Occipital lobe (tissue), 2 donors: Measurements from ENCODE around the gene CCDC175. TPM values are rescaled to one million over a fixed set of nuclear protein-coding genes. Genes with fewer than 3 reads are reported as not detected.

Source experiments
- DNase-seq: peaks from one replicate; lab custom pipeline; 2025; lab: John Stamatoyannopoulos, UW
- total RNA-seq: library from RNA; depleted of rRNA; stranded (reverse); fragments of >200 nt; gene quantifications from one replicate; pipeline ENCODE4 v1.2.3, GENCODE V29; 2014

The CCDC175 gene
- total RNA-seq, 1 donor from 2014 or later: 3.3 TPM

DNA sequence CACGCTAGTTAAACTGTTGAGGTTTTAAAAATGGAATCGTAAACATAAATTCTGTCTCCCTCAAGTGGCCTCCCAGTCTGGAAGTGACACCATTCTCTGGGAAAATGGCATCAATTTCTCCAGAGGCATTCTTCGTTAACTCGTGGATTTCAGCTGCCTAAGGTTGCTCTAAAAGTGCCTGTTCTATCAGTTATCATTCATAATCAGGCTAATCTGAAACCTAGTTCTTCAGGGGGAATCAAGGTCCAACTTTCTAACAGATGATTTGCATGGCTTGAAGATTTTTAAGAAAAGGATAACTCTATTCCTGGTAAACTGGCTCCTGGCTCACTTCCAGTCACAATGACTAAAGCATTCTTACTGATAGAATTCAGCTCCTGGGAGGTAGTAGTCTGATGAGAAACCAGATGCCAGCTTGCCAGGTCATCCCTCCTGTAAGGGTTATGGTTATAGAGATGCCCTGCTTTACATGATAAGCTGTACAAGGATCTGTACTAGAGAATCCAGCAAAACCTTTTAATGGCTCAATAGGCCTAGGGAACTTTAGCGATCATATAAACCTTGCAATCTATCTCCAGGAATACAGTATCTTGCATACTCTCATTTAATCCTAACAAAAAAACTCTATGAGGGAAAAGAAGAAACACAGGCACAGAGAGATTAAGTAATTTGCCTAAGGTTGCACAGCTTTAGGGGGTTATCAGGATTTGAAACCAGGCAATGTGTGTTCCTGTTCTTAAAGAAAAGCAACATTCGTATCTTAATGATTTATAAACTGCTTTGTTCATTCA, 93.9 kb downstream of the CCDC175 start:
- peak; percentile 12 for DNase-seq

GRCh38 chr14:59481871-59482540, 94.6 kb downstream of the CCDC175 start:
- no peak for DNase-seq

DNA sequence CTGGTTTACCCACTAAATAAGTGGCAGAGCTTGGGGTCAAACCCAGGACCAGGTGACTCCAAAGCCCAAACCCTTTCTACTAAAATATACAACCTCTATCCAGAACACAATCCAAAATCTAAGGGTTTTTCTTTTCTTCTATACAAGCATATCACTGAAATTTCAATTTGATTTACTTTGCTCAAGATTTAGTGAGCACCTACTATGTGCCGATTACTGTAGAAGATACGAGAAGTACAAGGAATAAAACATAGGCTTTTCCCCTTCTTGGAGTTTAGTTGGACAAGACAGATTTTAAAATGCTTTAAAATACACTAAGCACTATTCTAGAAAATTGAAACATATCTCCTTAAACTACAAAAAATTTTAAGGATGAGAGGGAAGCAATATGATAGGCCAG, 95.2 kb downstream of the CCDC175 start:
- no peak for DNase-seq

DNA sequence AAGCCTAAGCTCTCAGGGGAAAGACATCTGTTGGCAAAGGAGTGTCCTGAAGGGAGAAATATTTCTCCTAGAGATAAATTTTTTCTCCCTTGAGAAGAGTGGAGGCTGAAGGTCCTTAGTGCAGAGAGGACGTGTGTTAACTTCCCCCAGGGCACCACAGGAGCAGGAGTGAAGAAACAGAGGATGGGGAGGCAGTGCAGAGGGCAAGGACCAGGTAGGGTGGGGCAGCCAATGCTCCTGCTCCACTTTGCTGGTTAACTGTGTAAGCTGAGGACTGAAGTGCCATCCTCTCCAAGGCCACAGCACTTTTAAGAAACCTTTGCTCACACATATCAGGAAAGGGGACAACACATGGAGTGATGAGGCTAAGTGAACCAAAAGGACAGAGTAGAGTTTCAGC, 96.4 kb downstream of the CCDC175 start:
- DNase-seq: no peak

GRCh38 chr14:59478540-59478939, 98.1 kb downstream of the CCDC175 start:
- DNase-seq: no peak

GRCh38 chr14:59475709-59476108, 100.9 kb downstream of the CCDC175 start:
- no peak for DNase-seq

- DNase-seq: no peak
These were observed 102.4 kb downstream of the CCDC175 start for GRCh38 chr14:59474172-59474571.

DNA sequence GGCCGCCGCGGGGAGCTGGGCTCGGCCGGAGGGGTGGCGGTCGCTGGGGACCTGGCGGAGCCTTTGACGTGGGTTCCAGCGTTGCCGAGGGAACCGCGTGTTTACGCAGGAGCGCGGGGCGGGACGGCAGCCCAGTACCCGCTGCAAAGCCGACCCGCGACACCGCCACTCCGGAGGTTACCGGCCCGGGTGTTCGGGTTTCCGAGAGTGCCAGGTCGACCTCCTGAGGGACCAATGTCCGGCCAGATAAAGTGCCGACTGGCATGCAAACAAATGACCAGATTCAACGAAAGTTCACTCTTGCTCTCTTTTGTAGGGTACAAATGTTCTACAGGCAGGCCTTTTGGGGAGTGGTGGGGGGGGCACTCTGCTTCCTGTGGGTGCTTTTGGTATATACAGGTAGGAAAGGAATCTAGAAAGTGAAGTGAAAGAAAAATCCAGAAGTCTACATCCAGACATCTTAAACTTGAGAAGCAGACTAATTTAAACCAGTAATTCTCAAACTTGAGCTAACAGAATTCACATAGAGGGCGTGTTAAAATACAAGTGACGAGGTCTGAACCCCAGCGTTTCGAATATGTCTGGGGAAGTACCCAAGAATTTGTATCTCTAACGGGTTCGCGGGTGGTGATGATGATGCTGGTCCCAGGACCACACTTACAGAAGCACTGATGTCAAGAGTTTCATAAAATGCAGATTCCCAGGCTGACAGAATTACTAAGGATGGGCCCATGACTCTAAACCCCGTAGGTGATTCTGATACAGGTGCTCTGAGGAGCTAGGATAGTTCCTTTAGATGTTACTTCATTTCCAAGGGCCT, 111.1 kb downstream of the CCDC175 start, which contains the start of gene GPR135:
GPR135 (minus strand) TSS at position 65 of the 820 bp plus-strand sequence. CDS start 154 bp downstream, outside the sequence.
- DNase-seq: no peak

GRCh38 chr14:59464486-59465315, 111.9 kb downstream of the CCDC175 start:
- peak; percentile 41 for DNase-seq

- DNase-seq: no peak
These were observed 112.7 kb downstream of the CCDC175 start for GRCh38 chr14:59463787-59464485.

GRCh38 chr14:59461891-59462290, 114.7 kb downstream of the CCDC175 start:
- DNase-seq: no peak

DNA sequence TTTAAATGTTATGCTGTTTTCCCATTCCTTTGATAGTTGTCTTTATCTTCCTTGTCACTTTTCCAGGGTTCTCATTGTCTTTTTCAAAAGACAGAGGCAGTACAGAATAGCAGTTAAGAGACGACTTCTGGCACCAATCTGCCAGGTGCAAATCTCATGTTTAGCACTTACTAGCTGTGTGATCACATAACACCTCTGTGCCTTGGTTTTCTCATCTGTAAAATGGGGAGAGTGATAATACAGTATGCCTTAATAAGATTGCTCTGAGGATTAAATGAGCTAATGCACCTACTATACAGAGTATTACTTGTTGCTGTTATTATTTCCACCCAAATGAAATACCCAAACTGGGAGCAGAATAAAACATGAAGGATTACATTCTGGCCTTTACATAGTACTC, 116.2 kb downstream of the CCDC175 start:
- no peak for DNase-seq

DNA sequence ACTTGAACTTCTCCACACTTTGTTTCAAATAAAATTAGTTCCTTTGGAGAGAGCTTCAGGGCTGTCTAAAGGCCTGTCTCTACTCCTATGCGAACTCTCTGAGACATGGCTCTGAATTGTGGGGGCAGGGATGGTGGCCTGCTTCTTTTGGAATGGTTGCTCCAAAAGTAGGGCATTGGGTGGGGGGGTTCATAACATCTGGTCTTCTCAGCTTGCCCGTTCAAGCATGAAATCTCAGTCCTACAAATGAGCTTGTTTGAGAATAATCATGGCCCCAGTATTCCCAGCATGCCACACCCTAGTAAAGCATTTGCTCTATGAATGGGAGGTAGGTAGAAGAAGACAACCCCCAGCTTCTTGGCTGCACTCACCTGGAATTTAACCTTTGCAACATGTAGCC, 118.1 kb downstream of the CCDC175 start:
- DNase-seq: no peak

DNA sequence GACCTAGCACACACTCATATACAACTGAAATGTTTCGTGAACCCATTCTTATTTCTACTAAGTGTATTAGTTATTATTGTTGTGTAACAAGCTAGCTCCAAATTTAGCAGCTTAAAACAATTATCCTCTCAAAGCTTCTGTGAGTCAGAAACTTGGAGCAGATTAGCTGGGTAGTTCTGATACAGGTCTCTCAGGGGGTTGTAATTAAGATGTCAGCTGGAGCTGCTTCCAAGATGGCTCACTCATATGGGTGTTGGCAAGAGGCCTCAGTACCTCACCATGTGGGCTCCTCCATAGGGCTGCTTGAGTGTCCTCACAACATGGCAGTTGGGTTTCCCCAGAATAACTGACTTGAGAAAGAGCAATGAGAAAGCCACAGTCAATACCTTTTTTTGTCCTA, 121.2 kb downstream of the CCDC175 start:
- no peak for DNase-seq

Other genes with a start within 250 kb of the CCDC175 start
- gene GPR135, start 111.4 kb downstream of the CCDC175 start, total RNA-seq: 5.9 TPM
- gene L3HYPDH, start 92.4 kb downstream of the CCDC175 start, total RNA-seq: 30.1 TPM
- gene JKAMP, start 92.3 kb downstream of the CCDC175 start, total RNA-seq: 73.3 TPM